ENCODE results near the gene GDI1. TPM values are rescaled to one million over a fixed set of nuclear protein-coding genes. Genes with fewer than 3 reads are reported as not detected.

Gene GDI1
- total RNA-seq, 1 donor from 2014 or later, result 143 TPM

- peaks cover 2% of the 10 kb centered on the region for H3K27me3 Mint-ChIP-seq (ENCODE audit: low read depth, unreplicated experiment)
- FAIRE-seq (no peak), DNase-seq (ENCODE audit: low read depth) (no peak)
- no peaks in the 10 kb centered on the region for H3K9me3 ChIP-seq (ENCODE audit: insufficient read depth, low read depth, low read length)
- no peaks in the 10 kb centered on the region for H3K36me3 Mint-ChIP-seq (ENCODE audit: low read depth, unreplicated experiment)
- H3K4me3 ChIP-seq (ENCODE audit: insufficient read depth, low read depth, low read length), result peak overlapping the region; percentile 56
- TF ChIP-seq CTCF (IDR thresholded peaks at IDR 0.05; ENCODE audit: insufficient read depth, low read depth, low read length) (no peak), EZH2 (IDR thresholded peaks at IDR 0.05; ENCODE audit: insufficient read depth, low read length) (no peak)
- H3K4me2 ChIP-seq (ENCODE audit: low read length), result peak overlapping the region; percentile 87
- no peaks in the 10 kb centered on the region for H3K27me3 ChIP-seq (ENCODE audit: insufficient read depth, low read length)
- no peaks in the 10 kb centered on the region for H3K36me3 ChIP-seq (ENCODE audit: insufficient read depth, low read length)
- no peak overlapping the region for H3K9ac ChIP-seq (ENCODE audit: low read length)
- no peak overlapping the region for H3K27ac ChIP-seq (ENCODE audit: low read depth, low read length)
- H2AFZ ChIP-seq (ENCODE audit: low read depth, low read length), result no peak overlapping the region
- no peak overlapping the region for H3K27ac Mint-ChIP-seq (ENCODE audit: unreplicated experiment)
- H3K9me3 Mint-ChIP-seq (ENCODE audit: unreplicated experiment), result no peaks in the 10 kb centered on the region
- no peaks in the 10 kb centered on the region for H3K4me1 Mint-ChIP-seq (ENCODE audit: low read depth, unreplicated experiment)
- H4K20me1 ChIP-seq (ENCODE audit: insufficient read depth, low read length), result no peaks in the 10 kb centered on the region
- H3K4me3 Mint-ChIP-seq (ENCODE audit: unreplicated experiment), result peak overlapping the region; percentile 89
- H3K4me1 ChIP-seq (ENCODE audit: insufficient read depth, low read length), result peaks cover 18% of the 10 kb centered on the region
- H3K79me2 ChIP-seq (ENCODE audit: insufficient read depth, low read length), result peaks cover 34% of the 10 kb centered on the region
Observed at GRCh38 chrX:154489182-154489581, 52.2 kb downstream of the GDI1 start.

DNA sequence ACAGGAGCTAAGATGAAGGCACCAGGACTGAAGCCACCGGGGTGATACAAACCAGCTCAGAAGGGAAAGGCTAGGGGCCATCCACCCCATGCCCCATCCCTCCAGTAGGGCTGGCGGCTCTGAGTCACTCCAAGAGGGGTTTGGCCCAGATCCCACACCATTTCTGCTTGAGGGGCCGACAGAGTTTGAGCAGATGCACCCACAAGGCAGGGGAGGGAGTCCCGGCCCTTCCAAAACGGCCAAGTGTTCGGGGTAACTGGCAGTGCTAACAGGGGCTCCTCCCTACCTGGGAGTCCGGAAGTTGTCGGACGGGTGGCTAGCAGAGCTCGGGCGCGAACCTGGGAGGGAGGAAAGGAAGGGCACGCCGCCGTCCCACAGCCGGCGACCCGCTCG lies 53.1 kb downstream of the GDI1 start:
- Histone ChIP-seq H3K36me3 (ENCODE audit: insufficient read depth, low read length) (no peaks in the 10 kb centered on the region), H3K9ac (ENCODE audit: low read length) (peak overlapping the region; percentile 79), H3K79me2 (ENCODE audit: insufficient read depth, low read length) (peaks cover 28% of the 10 kb centered on the region), H3K4me1 (ENCODE audit: insufficient read depth, low read length) (peaks cover 18% of the 10 kb centered on the region), H3K27me3 (ENCODE audit: insufficient read depth, low read length) (no peaks in the 10 kb centered on the region), H4K20me1 (ENCODE audit: insufficient read depth, low read length) (no peaks in the 10 kb centered on the region), H2AFZ (ENCODE audit: low read depth, low read length) (peak overlapping the region; percentile 30), H3K4me2 (ENCODE audit: low read length) (peak overlapping the region; percentile 87), H3K27ac (ENCODE audit: low read depth, low read length) (peak overlapping the region; percentile 56), H3K9me3 (ENCODE audit: insufficient read depth, low read depth, low read length) (no peaks in the 10 kb centered on the region), H3K4me3 (ENCODE audit: insufficient read depth, low read depth, low read length) (peak overlapping the region; percentile 56)
- TF ChIP-seq EZH2 (IDR thresholded peaks at IDR 0.05; ENCODE audit: insufficient read depth, low read length), result no peak
- H3K4me1 Mint-ChIP-seq (ENCODE audit: low read depth, unreplicated experiment), result no peaks in the 10 kb centered on the region
- peak; percentile 15 for DNase-seq (ENCODE audit: low read depth)
- no peak for FAIRE-seq
- no peaks in the 10 kb centered on the region for H3K36me3 Mint-ChIP-seq (ENCODE audit: low read depth, unreplicated experiment)
- peak overlapping the region; percentile 89 for H3K4me3 Mint-ChIP-seq (ENCODE audit: unreplicated experiment)
- H3K9me3 Mint-ChIP-seq (ENCODE audit: unreplicated experiment), result no peaks in the 10 kb centered on the region
- H3K27me3 Mint-ChIP-seq (ENCODE audit: low read depth, unreplicated experiment), result peaks cover 2% of the 10 kb centered on the region
- peak overlapping the region; percentile 62 for H3K27ac Mint-ChIP-seq (ENCODE audit: unreplicated experiment)

- no peaks in the 10 kb centered on the region for H3K9me3 ChIP-seq (ENCODE audit: insufficient read depth, low read depth, low read length)
- peak within 1 kb of the TSS; percentile 84 for H3K9ac ChIP-seq (ENCODE audit: low read length)
- H3K27me3 ChIP-seq (ENCODE audit: insufficient read depth, low read length), result no peaks in the 10 kb centered on the region
- H3K36me3 Mint-ChIP-seq (ENCODE audit: low read depth, unreplicated experiment), result no peaks in the 10 kb centered on the region
- FAIRE-seq (no peak), DNase-seq (ENCODE audit: low read depth) (peak; percentile 81)
- peaks cover 2% of the 10 kb centered on the region for H3K27me3 Mint-ChIP-seq (ENCODE audit: low read depth, unreplicated experiment)
- H3K9me3 Mint-ChIP-seq (ENCODE audit: unreplicated experiment), result no peaks in the 10 kb centered on the region
- peak within 1 kb of the TSS; percentile 89 for H3K4me3 Mint-ChIP-seq (ENCODE audit: unreplicated experiment)
- peaks cover 14% of the 10 kb centered on the region for H3K4me1 ChIP-seq (ENCODE audit: insufficient read depth, low read length)
- no peaks in the 10 kb centered on the region for H3K4me1 Mint-ChIP-seq (ENCODE audit: low read depth, unreplicated experiment)
- H3K4me3 ChIP-seq (ENCODE audit: insufficient read depth, low read depth, low read length), result peak within 1 kb of the TSS; percentile 73
- H3K27ac ChIP-seq (ENCODE audit: low read depth, low read length), result peak within 1 kb of the TSS; percentile 89
- TF ChIP-seq CTCF (IDR thresholded peaks at IDR 0.05; ENCODE audit: insufficient read depth, low read depth, low read length) (no peak), EZH2 (IDR thresholded peaks at IDR 0.05; ENCODE audit: insufficient read depth, low read length) (no peak)
- H3K79me2 ChIP-seq (ENCODE audit: insufficient read depth, low read length), result peaks cover 24% of the 10 kb centered on the region
- H2AFZ ChIP-seq (ENCODE audit: low read depth, low read length), result peak within 1 kb of the TSS; percentile 63
- H3K27ac Mint-ChIP-seq (ENCODE audit: unreplicated experiment), result peak within 1 kb of the TSS; percentile 95
- H4K20me1 ChIP-seq (ENCODE audit: insufficient read depth, low read length), result no peaks in the 10 kb centered on the region
- no peaks in the 10 kb centered on the region for H3K36me3 ChIP-seq (ENCODE audit: insufficient read depth, low read length)
- peak within 1 kb of the TSS; percentile 87 for H3K4me2 ChIP-seq (ENCODE audit: low read length)
Observed at GRCh38 chrX:154490414-154491083, 53.6 kb downstream of the GDI1 start, which contains the start of gene SLC10A3. Gene SLC10A3, minus strand, starts transcription at chrX:154490629. Its CDS starts 1,689 bp downstream, at chrX:154488940.

Small RNA genes lying within 50 kb of the gene (microRNA-seq; reads per million reads assigned to microRNA genes)
- gene MIR6858, result 6.8 reads per million, percentile 28 among the genes with 10 or more reads in this experiment

Other genes starting within 250 kb of the GDI1 start
- gene OPN1MW2, start 217.4 kb upstream of the GDI1 start, total RNA-seq, result not detected in 2 replicates
- gene OPN1MW3, start 179.6 kb upstream of the GDI1 start, total RNA-seq, result not detected in 2 replicates
- not detected in 2 replicates for gene TEX28, start 142.0 kb upstream of the GDI1 start, total RNA-seq
- gene TKTL1, start 141.4 kb upstream of the GDI1 start, total RNA-seq, result not detected in 2 replicates
- 2,809 and 2,978 TPM in 2 replicates for gene FLNA, start 62.5 kb upstream of the GDI1 start, total RNA-seq
- 75.6 and 75.7 TPM in 2 replicates for gene EMD, start 57.9 kb upstream of the GDI1 start, total RNA-seq
- gene RPL10, start 38.8 kb upstream of the GDI1 start, total RNA-seq, result 1,848 and 1,967 TPM in 2 replicates
- gene DNASE1L1, start 27.9 kb upstream of the GDI1 start, total RNA-seq, result 35.1 and 39.1 TPM in 2 replicates
- 16.6 and 20.7 TPM in 2 replicates for gene TAFAZZIN, start 25.6 kb upstream of the GDI1 start, total RNA-seq
- 153 and 175 TPM in 2 replicates for gene ATP6AP1, start 8.5 kb upstream of the GDI1 start, total RNA-seq
- gene FAM50A, start 7.0 kb downstream of the GDI1 start, total RNA-seq, result 88.0 and 100.0 TPM in 2 replicates
- 117 and 149 TPM in 2 replicates for gene PLXNA3, start 21.1 kb downstream of the GDI1 start, total RNA-seq
- gene LAGE3, start 42.1 kb downstream of the GDI1 start, total RNA-seq, result 20.0 and 20.1 TPM in 2 replicates
- gene UBL4A, start 49.5 kb downstream of the GDI1 start, total RNA-seq, result 25.8 and 26.2 TPM in 2 replicates
- 24.4 and 27.3 TPM in 2 replicates for gene SLC10A3, start 53.5 kb downstream of the GDI1 start, total RNA-seq
- gene FAM3A, start 79.1 kb downstream of the GDI1 start, total RNA-seq, result 20.9 and 26.1 TPM in 2 replicates
- gene G6PD, start 109.7 kb downstream of the GDI1 start, total RNA-seq, result 54.1 and 62.8 TPM in 2 replicates
- gene IKBKG, start 110.5 kb downstream of the GDI1 start, total RNA-seq, result 21.4 and 22.3 TPM in 2 replicates
- not detected in 2 replicates for gene CTAG1A, start 148.0 kb downstream of the GDI1 start, total RNA-seq
- gene CTAG1B, start 182.1 kb downstream of the GDI1 start, total RNA-seq, result not detected in 2 replicates
- not detected in 2 replicates for gene CTAG2, start 216.4 kb downstream of the GDI1 start, total RNA-seq

All from astrocyte (in vitro differentiated cells and primary cell).